Left colon (tissue), 2 donors: ENCODE results near the gene PTGER1. TPM values are rescaled to one million over a fixed set of nuclear protein-coding genes. Genes with fewer than 3 reads are reported as not detected.

Source experiments
- ATAC-seq: fragments of 200-7000 bp; cut with Tn5 transposase; one replicate; pipeline ENCODE4 v1.9.1; 2020; ENCODE audit warnings: mild to moderate bottlenecking, moderate library complexity
- DNase-seq, 2 donors: peaks; one replicate each; pipeline ENCODE4 v3.0.0-alpha.2; 2020
- intact Hi-C, 2 donors: fragments of 100-400 bp; cut with DNase I in 1 of 2; cut with micrococcal nuclease in 1 of 2; formaldehyde crosslinking; loops; one replicate each; pipeline versions ENCODE4 v1.11.2 to v1.14.0; 2022; cut with DNase I, micrococcal nuclease
- total RNA-seq, 2 donors: library from RNA; stranded (reverse); fragmentation: NEBNext Ultra II Directional; extraction: Animal tissue kit (Norgen Biotek cat#: 25700); gene quantifications; one replicate each; pipeline ENCODE4 v1.2.1, GENCODE V29; 2021
- donor health status: DM: no; HTN: no; CAD: no.
- donor health status: DM: yes; HTN: yes; CAD: no.

The PTGER1 gene
- total RNA-seq, 2 donors from 2014 or later, result 0.52 to 0.84 TPM

DNA sequence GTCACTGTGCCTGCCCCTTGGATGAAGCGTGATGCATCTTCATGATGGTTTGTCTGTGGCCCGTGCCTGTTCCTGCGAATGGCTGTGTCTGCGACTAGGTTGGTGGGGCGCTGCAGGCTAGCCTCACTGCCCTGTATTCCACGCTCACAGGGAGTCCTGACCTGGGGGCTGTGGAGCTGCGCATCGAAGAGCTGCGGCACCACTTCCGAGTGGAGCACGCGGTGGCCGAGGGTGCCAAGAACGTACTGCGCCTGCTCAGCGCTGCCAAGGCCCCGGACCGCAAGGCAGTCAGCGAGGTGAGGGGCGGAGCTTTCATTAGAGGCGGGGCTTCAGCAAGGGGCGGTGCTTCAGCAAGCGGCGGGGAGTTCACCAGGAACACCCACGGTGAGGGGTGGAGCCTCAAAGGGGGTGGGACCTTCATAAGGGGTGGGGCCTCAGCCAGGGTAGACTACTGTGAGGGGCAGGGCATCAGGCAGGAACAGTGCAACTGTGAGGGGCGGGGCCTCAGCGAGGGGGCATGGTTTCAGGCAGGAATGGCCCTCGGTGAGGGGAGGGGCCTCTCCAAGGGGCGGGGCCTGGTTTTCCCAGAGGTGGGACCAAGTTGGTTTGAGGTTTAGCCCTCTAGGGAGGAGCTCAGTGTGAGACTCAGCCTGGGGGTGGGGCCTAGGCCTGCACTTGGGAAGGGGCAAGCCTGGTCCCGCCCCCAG lies 24.8 kb downstream of the PTGER1 start:
- intact Hi-C loops, result no loop called here
- ATAC-seq (peak; percentile 38), DNase-seq (no peak)

DNA sequence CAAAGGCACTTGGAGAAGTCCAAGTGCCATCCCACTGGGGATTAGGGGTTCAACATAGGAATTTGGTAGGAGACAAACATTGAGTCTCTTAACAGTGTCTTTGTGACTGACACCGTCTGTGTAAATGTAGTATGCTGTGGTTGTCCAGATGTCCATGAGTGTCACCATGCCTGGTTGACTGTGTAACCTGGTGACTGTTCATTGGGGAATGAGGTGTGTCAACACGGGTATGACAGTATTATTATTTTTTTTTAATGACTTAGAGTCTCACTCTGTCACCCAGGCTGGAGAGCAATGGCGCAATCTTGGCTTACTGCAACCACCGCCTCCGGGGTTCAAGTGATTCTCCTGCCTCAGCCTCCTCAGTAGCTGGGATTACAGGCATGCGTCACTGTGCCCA lies 25.8 kb downstream of the PTGER1 start:
- no peak for DNase-seq
- no peak for ATAC-seq
- intact Hi-C loops, result no loop called here

DNA sequence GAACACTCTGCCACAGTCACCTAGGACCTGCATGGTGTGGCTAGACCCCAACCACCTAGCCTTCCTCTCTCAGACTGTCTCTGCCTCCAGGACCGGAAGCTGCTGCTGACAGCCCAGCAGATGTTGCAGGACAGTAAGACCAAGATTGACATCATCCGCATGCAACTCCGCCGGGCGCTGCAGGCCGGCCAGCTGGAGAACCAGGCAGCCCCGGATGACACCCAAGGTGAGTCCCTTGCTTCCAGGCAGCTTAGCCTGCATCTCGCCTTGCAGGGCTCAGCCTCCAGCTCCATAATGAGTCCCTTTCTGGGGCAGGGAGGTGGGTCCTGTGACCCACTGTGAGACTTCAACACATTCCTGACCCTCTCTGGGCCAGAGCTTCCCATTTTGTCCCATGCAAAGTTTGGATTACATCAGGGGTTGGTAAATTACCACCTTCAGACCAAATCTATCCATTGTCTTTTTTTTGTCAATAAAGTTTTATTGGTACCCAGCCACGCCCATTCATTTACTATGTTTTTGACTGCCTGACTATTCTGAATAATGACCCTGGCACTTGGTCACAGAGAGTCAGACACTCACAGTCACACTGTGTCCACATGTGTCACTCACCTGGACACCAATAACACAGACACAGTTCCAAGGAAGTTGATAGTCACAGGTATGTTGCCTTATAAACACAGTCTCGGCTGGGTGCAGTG lies 28.7 kb downstream of the PTGER1 start:
- ATAC-seq, result peak; percentile 31
- DNase-seq, result no peak
- intact Hi-C loops, result no loop called here

GRCh38 chr19:14443632-14444216 lies 31.4 kb downstream of the PTGER1 start:
- no peak for DNase-seq
- intact Hi-C loops, result no loop called here
- no peak for ATAC-seq

- DNase-seq (no peak), ATAC-seq (no peak)
- intact Hi-C loops, result no loop called here
These were observed 32.1 kb downstream of the PTGER1 start for GRCh38 chr19:14442891-14443631.

DNA sequence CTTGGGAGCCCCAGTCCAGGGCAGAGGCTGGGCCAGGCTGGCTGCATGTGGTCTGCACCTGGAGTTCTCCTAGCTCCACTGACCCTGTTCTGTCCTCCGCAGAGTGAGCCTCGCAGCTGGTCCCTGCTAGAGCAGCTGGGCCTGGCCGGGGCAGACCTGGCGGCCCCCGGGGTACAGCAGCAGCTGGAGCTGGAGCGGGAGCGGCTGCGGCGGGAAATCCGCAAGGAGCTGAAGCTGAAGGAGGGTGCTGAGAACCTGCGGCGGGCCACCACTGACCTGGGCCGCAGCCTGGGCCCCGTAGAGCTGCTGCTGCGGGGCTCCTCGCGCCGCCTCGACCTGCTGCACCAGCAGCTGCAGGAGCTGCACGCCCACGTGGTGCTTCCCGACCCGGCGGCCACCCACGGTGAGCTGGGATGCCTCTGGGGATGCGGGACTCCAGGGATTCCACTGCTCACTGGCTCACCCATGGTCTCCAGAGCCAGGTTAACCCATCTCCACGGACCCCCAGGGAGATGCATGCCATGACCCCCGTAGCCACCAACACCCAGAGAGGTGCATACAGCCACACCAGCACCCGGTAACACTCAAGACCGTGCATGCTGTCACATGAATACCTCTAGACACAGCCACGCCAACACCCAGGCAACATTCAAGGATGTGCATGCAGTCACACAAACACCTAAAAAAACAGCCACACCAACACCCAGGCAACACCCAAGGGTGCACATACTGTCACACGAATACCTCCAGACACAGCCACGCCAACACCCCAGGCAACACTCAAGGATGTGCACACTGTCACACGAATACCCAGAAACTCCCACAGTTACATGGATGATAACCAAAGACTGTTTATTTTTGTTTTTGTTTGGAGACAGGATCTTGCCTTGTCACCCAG lies 33.9 kb downstream of the PTGER1 start:
- intact Hi-C loops, result no loop called here
- ATAC-seq (no peak), DNase-seq (no peak)

- ATAC-seq (peak; percentile 75), DNase-seq (peak; percentile 76 to 80)
- intact Hi-C loops, result no loop called here
These were observed 35.1 kb downstream of the PTGER1 start for GRCh38 chr19:14440049-14440448.

GRCh38 chr19:14439014-14439413 lies 36.1 kb downstream of the PTGER1 start:
- intact Hi-C loops, result no loop called here
- DNase-seq, result no peak
- ATAC-seq, result no peak

GRCh38 chr19:14437578-14438140 lies 37.5 kb downstream of the PTGER1 start:
- DNase-seq, result no peak
- ATAC-seq, result no peak
- intact Hi-C loops, result no loop called here

GRCh38 chr19:14435320-14436050 lies 39.7 kb downstream of the PTGER1 start:
- intact Hi-C loops, result no loop called here
- ATAC-seq, result no peak
- DNase-seq, result no peak

DNA sequence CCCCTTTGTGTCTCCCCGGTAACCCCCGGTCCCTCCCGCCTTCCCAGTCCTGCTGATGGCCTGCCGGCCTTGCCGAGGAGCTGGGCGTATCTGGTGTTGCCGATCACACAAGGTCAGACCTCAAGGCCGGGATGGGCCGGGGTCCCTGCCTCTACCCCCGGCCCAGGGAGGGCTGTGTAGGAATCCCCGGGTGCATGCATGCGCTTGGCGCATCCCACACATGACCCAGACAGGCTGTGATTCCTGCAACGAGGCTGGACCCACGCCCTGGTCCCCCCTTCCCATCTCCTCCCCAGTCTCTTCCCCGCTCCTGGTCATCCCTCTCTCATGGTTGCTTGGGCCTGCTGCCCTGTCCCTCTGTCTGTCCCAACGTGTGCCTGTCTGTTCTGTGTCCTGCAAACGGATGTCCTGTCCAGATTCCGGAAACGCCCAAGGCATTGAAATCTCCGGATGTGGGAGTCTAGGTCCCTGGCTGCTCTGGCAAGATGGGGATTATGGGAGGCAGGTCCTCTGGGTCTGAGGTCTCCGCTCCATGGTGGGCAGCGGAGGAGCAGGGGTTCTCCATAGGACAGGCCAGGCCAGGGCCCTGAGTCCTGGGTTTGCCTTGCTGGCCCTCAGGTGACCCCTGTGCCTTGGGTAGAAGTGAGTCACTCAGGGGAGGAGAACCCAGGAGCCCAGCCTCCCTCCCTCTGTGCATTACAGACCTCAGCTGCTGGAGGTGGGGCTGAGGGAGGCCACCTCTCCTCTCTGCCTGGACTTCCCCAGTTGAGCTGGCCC lies 40.4 kb downstream of the PTGER1 start:
- DNase-seq (peak; percentile 44 to 66), ATAC-seq (peak; percentile 59)
- intact Hi-C loops, result no loop called here

DNA sequence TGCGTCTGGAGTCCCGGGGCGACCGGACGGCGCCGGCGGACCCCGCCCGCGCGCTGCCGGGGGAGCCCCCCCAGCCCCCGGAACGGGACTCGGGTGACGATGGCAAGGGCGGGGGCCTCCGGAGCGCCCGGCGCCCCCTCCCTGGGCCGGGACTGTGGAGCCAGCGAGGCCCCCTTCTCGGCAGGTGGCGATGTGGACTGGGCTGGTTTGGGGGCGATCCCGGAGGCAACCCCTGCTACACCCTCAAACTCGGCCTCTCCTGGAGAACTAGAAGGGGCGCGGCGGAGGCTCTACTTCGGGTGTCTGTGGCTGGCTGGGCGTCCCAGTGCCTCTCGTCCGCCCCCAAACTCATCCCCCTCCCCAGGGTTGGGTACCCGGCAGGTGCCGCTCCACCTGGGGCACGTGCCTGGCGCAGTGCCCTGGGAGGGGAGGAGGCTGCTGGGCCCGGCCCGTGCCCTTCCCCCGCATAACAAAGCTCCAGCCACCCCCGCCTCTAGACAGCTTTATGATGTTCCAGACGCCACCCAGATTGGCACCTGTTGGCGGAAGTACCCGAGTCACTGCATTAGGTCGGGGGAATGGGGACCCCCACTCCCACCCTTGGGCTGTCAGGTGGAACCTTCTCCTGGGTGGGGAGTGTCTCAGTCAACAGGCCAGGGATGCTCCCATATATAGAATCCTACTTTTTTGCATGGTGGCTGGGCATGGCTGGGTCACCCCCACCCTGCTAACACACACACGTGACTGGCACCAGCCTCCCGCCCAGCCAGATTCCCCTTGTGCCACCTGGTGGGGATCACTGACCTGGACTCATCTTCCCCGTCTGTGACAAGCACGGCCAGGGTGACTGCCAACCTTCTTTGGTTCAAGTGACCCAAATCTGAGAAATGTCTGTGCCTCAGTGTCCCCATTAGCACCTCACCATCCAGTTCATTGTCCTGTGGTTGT lies 41.3 kb downstream of the PTGER1 start:
- intact Hi-C loops, result no loop called here
- DNase-seq (peak; percentile 81 to 82), ATAC-seq (peak; percentile 88)

- DNase-seq, result peak in 1 of 2 donors; percentile 61
- intact Hi-C loops, result no loop called here
- peak; percentile 25 for ATAC-seq
These were observed 42.2 kb downstream of the PTGER1 start, which contains the start of gene PKN1 for GRCh38 chr19:14432791-14433553. Gene PKN1, plus strand, starts transcription at chr19:14433306. Its CDS starts 216 bp downstream, at chr19:14433522.

DNA sequence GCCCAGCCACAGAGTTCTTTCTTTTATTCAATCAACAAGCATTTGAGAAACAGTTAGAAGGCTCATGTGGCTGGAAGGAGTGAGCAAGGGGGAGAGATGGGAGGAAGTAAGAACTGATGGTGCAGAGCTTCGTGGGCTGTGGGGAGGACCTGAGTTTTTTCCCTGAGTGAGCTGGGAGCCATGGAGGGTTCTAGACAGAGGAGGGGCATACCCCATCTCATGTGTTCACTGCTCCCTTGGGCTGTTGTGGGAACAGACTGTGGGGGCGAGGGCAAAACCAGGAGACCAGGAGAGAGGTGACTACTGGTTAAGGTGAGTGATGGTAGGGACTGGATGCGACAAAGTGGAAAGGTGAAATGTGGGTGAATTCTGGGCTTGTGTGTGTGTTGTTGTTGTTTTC lies 44.4 kb downstream of the PTGER1 start:
- ATAC-seq, result no peak
- intact Hi-C loops, result no loop called here
- no peak for DNase-seq

- ATAC-seq (no peak), DNase-seq (no peak)
- intact Hi-C loops, result no loop called here
These were observed 46.2 kb downstream of the PTGER1 start for GRCh38 chr19:14428882-14429416.
